Natural killer cell treated with Interleukin-12 subunit alpha and Interleukin-12 subunit beta and Interleukin-15 and Interleukin-18, amount 100 ng/mL, for 72 hours (primary cell): ENCODE results near the gene SUPV3L1. TPM values are rescaled to one million over a fixed set of nuclear protein-coding genes. Genes with fewer than 3 reads are reported as not detected.
"Not testable (repeated sequence)": the region's sequence is repeated elsewhere in the genome, so short reads cannot be mapped to it uniquely, and the experiment has no call there.

Experiments
- ATAC-seq, 2 donors: fragments of 150-1000 bp; cut with Tn5 transposase in 1 of 2; sonication (Bioruptor Pico), chemical (Tn5 transposase) in 1 of 2; 2 replicates each; pipeline ENCODE4 v1.10.0; 2021
- DNase-seq: peaks from one replicate; pipeline ENCODE4 v3.0.0; 2022; ENCODE audit warnings: low spot score
- H3K27ac Mint-ChIP-seq, 2 donors: 1 replicate in 1 of 2; 2 replicates in 1 of 2; pipeline ENCODE4 v1.8.0; 2022; ENCODE audit warnings: mixed read lengths in 2 of 2, mild to moderate bottlenecking in 1 of 2, moderate library complexity in 1 of 2
- H3K27me3 Mint-ChIP-seq, 2 donors: 1 replicate in 1 of 2; 2 replicates in 1 of 2; pipeline ENCODE4 v1.8.0; 2022; ENCODE audit warnings: mixed read lengths in 2 of 2
- H3K36me3 Mint-ChIP-seq: one replicate; pipeline ENCODE4 v1.8.0; 2022; ENCODE audit warnings: mixed read lengths
- H3K4me1 Mint-ChIP-seq, 2 donors: 1 replicate in 1 of 2; 2 replicates in 1 of 2; pipeline ENCODE4 v1.8.0; 2022; ENCODE audit warnings: low read depth in 2 of 2, mixed read lengths in 2 of 2, mild to moderate bottlenecking in 1 of 2
- H3K4me3 Mint-ChIP-seq: one replicate; pipeline ENCODE4 v1.8.0; 2022; ENCODE audit warnings: mixed read lengths
- H3K9me3 Mint-ChIP-seq: 2 replicates; pipeline ENCODE4 v1.8.0; 2022; ENCODE audit warnings: mixed read lengths
- total RNA-seq, 2 donors: library from RNA; stranded (reverse); gene quantifications; one replicate each; pipeline ENCODE4 v1.2.3, GENCODE V29; 2022

Gene SUPV3L1
- total RNA-seq, 2 donors from 2014 or later = 41.1 to 60.8 TPM

- not testable (repeated sequence) for ATAC-seq, H3K4me3 Mint-ChIP-seq, DNase-seq, H3K27me3 Mint-ChIP-seq, H3K27ac Mint-ChIP-seq, H3K9me3 Mint-ChIP-seq
- peaks cover 12% of the 10 kb centered on the region for H3K36me3 Mint-ChIP-seq
- peaks cover 8 to 21% of the 10 kb centered on the region in 2 donors for H3K4me1 Mint-ChIP-seq
Measured at GRCh38 chr10:69175326-69175725, 4.7 kb upstream of the SUPV3L1 start.

DNA sequence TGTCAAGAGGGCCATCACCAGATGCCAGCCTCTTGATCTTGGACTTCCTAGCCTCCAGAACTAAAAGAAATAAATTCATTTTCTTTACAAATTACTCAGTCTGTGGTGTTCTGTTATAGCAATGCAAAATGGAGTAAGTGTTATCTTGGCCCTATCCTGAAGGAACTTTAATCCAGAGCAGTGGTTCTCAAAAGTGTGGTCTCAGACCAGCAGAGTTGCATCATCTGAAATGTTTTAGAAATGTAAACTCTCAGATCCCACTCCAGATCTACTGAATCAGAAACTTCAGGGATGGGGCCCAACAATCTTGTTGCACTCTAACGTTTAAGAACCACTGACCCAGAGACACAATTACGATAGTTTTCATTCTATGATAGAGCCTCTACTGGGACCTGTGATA lies 3.2 kb upstream of the SUPV3L1 start:
- H3K9me3 Mint-ChIP-seq = no peaks in the 10 kb centered on the region
- peaks cover 6% of the 10 kb centered on the region for H3K36me3 Mint-ChIP-seq
- ATAC-seq (no peak), DNase-seq (no peak)
- H3K4me3 Mint-ChIP-seq = no peak overlapping the region
- no peak overlapping the region for H3K27ac Mint-ChIP-seq
- no peaks in the 10 kb centered on the region for H3K27me3 Mint-ChIP-seq
- peaks cover 18 to 34% of the 10 kb centered on the region in 2 donors for H3K4me1 Mint-ChIP-seq

DNA sequence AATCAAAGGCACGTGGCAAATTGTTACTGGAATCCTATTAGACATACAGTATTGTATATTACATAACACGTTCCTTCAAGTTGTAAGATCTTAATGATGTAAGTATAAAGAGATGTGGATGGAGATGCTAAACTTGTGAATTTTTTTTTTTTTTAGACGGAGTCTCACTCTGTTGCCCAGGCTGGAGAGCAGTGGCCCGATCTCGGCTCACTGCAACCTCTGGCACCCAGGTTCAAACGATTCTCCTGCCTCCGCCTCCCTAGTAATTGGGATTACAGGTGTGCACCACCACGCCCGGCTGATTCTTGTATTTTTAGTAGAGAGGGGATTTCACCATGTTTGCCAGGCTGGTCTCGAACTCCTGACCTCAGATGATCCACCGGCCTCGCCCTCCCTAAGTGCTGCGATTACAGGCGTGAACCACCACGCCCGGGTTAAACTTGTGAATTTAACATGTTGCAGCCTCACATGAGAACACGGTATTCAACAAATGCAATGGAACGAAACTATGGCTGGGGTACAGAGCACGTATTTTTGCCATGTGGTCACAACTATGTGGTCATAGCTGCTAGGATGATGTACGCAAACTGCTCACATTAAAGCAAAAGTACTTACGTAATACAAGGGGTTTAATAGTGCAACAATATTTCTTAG lies 818 bp upstream of the SUPV3L1 start:
- H3K27ac Mint-ChIP-seq = peak overlapping the region; percentile 97 to 100
- peaks cover 30 to 41% of the 10 kb centered on the region in 2 donors for H3K4me1 Mint-ChIP-seq
- H3K36me3 Mint-ChIP-seq = peaks cover 6% of the 10 kb centered on the region
- no peaks in the 10 kb centered on the region for H3K9me3 Mint-ChIP-seq
- peak overlapping the region; percentile 97 for H3K4me3 Mint-ChIP-seq
- peak; percentile 57 to 71 for ATAC-seq
- H3K27me3 Mint-ChIP-seq = no peaks in the 10 kb centered on the region
- no peak for DNase-seq

DNA sequence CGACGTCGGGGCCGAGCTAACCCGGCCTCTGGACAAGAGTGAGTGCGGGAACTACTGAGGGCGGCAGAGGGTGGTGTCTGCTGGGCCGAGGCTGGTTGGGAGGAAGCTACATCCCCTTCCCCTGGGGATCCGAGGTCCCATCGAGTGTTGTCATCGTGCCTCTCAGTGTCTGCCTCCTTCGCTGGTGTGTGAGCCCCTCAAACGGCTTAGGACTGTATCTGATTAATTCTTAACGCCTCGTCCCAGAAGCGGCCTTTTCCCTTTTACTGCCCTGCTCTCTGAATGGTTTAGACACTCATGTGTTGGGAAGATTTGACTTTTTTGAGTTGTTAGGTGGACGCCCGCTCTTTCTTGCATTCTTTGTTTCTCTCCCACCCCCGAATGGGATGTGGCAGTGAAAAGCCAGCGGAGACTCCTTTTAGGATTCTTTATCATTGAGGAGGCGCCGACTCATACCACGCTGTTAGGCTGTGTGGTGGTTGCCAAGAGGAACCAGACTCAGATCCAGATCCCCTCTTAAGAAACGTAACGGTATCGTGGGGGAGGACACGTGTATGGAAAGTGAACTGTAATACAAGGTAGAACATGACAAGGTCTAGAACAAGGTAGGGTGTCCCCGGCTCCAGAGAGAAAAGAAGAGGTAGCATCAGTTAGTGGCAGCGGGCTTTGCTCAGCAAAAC lies 631 bp downstream of the SUPV3L1 start:
- peak overlapping the region; percentile 97 to 100 for H3K27ac Mint-ChIP-seq
- DNase-seq (peak; percentile 64), ATAC-seq (peak in 1 of 2 donors; percentile 37)
- peak overlapping the region; percentile 97 for H3K4me3 Mint-ChIP-seq
- peaks cover 38 to 56% of the 10 kb centered on the region in 2 donors for H3K4me1 Mint-ChIP-seq
- no peaks in the 10 kb centered on the region for H3K9me3 Mint-ChIP-seq
- H3K36me3 Mint-ChIP-seq = peaks cover 6% of the 10 kb centered on the region
- no peaks in the 10 kb centered on the region for H3K27me3 Mint-ChIP-seq

DNA sequence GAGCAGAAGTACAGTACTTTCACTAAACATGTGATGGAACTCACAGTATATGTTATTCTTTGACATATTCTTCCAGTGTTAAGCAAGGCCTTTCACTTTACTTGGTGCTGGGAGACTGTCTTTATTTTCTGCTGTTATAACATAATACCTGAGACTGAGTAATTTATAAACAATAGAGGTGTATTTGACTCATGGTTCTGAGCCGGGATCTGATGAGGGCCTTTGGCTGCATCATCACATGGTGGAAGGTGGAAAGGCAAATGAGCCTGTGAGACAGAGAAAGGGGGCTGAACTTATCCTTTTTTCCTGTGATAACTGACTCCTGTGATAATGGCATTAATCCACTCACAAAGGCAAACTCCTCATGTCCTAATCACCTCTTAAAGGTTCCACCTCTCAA lies 1.4 kb downstream of the SUPV3L1 start:
- ATAC-seq (no peak), DNase-seq (no peak)
- Mint-ChIP-seq H3K27me3 (no peaks in the 10 kb centered on the region), H3K9me3 (no peaks in the 10 kb centered on the region), H3K4me3 (peak overlapping the region; percentile 97), H3K4me1 (peaks cover 38 to 57% of the 10 kb centered on the region in 2 donors), H3K27ac (peak overlapping the region; percentile 97 to 100), H3K36me3 (peaks cover 8% of the 10 kb centered on the region)

DNA sequence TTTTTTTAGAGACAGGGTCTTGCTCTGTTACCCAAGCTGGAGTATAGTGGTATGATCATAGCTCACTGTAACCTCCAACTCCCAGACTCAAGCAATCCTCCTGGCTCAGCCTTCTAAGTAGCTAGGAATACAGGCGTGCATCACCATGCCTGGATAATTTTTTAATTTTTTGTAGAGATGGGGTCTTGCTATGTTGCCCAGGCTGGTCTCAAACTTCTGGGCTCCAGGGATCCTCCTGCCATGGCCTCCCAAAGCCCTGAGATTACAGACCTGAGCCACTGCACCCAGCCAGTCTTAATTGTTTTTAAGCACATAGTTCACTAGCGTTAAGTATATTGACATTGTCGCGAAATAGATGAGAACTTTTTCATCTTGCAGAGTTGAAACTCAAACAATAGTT lies 2.0 kb downstream of the SUPV3L1 start:
- peaks cover 13% of the 10 kb centered on the region for H3K36me3 Mint-ChIP-seq
- H3K4me3 Mint-ChIP-seq = no peak overlapping the region
- H3K27ac Mint-ChIP-seq = peak overlapping the region in 1 of 2 donors; percentile 53
- no peaks in the 10 kb centered on the region for H3K27me3 Mint-ChIP-seq
- ATAC-seq (no peak), DNase-seq (no peak)
- no peaks in the 10 kb centered on the region for H3K9me3 Mint-ChIP-seq
- H3K4me1 Mint-ChIP-seq = peaks cover 38 to 61% of the 10 kb centered on the region in 2 donors

DNA sequence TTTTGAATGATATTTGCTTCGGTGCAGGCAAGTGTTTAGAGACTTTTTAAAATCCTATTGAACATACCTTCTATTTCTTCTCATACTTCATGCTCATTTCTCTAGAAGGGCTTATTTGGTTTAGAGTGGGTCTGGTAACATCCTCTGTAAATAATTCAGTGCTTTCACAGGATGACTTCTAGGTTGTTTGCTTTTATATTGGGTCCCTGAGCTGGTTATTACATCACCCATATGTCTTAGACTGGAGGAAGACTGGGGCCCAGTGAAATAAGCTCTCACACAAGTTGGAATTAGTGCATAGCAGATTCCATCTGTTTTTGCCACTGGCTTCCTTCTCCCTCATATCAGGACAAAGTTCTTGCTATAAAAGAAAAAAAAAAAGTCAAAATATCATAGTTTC lies 6.5 kb downstream of the SUPV3L1 start:
- ATAC-seq = no peak
- no peak overlapping the region for H3K27ac Mint-ChIP-seq
- no peaks in the 10 kb centered on the region for H3K27me3 Mint-ChIP-seq
- no peaks in the 10 kb centered on the region for H3K9me3 Mint-ChIP-seq
- H3K4me3 Mint-ChIP-seq = no peak overlapping the region
- H3K36me3 Mint-ChIP-seq = peaks cover 19% of the 10 kb centered on the region
- no peak for DNase-seq
- H3K4me1 Mint-ChIP-seq = peaks cover 22 to 36% of the 10 kb centered on the region in 2 donors

- H3K9me3 Mint-ChIP-seq = no peaks in the 10 kb centered on the region
- no peak for DNase-seq
- H3K27me3 Mint-ChIP-seq = no peaks in the 10 kb centered on the region
- H3K27ac Mint-ChIP-seq = peak overlapping the region; percentile 0 to 45
- ATAC-seq = peak in 1 of 2 donors; percentile 31
- peaks cover 14% of the 10 kb centered on the region for H3K36me3 Mint-ChIP-seq
- H3K4me3 Mint-ChIP-seq = peak overlapping the region; percentile 5
- peaks cover 24 to 48% of the 10 kb centered on the region in 2 donors for H3K4me1 Mint-ChIP-seq
Measured at GRCh38 chr10:69201045-69201444, 21.0 kb downstream of the SUPV3L1 start.

GRCh38 chr10:69202332-69202731 lies 22.3 kb downstream of the SUPV3L1 start:
- Mint-ChIP-seq H3K9me3 (no peaks in the 10 kb centered on the region), H3K36me3 (peaks cover 20% of the 10 kb centered on the region), H3K27ac (peak overlapping the region; percentile 0 to 45), H3K4me3 (peak overlapping the region; percentile 60), H3K4me1 (peaks cover 29 to 56% of the 10 kb centered on the region in 2 donors), H3K27me3 (no peaks in the 10 kb centered on the region)
- ATAC-seq = no peak
- no peak for DNase-seq

DNA sequence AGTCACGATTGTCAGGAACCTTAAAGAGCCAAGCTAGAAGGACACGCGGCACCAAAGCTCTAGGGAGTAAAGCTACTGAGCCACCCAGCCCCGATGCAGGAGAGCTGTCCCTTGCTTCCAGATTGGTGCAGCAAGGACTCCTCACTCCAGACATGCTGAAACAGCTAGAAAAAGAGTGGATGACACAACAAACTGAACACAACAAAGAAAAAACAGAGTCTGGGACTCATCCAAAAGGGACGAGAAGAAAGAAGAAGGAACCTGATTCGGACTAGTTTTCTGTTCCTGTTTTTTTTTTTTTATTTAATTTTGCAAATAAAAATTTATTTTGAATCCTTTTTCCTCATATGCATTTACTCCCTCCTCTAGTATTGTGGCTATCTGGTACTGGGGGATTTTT lies 28.7 kb downstream of the SUPV3L1 start:
- Mint-ChIP-seq H3K4me3 (no peak overlapping the region), H3K4me1 (peaks cover 34 to 51% of the 10 kb centered on the region in 2 donors), H3K27me3 (no peaks in the 10 kb centered on the region), H3K9me3 (no peaks in the 10 kb centered on the region), H3K36me3 (peaks cover 28% of the 10 kb centered on the region), H3K27ac (no peak overlapping the region)
- no peak for ATAC-seq
- no peak for DNase-seq

- DNase-seq (no peak), ATAC-seq (no peak)
- no peak overlapping the region for H3K27ac Mint-ChIP-seq
- H3K9me3 Mint-ChIP-seq = no peaks in the 10 kb centered on the region
- peaks cover 34 to 52% of the 10 kb centered on the region in 2 donors for H3K4me1 Mint-ChIP-seq
- H3K27me3 Mint-ChIP-seq = no peaks in the 10 kb centered on the region
- H3K4me3 Mint-ChIP-seq = no peak overlapping the region
- peaks cover 28% of the 10 kb centered on the region for H3K36me3 Mint-ChIP-seq
Measured at GRCh38 chr10:69209787-69210484, 29.9 kb downstream of the SUPV3L1 start.

GRCh38 chr10:69211104-69211503 lies 31.1 kb downstream of the SUPV3L1 start:
- Mint-ChIP-seq H3K27ac (no peak overlapping the region), H3K9me3 (no peaks in the 10 kb centered on the region), H3K4me3 (no peak overlapping the region), H3K36me3 (peaks cover 24% of the 10 kb centered on the region), H3K4me1 (peaks cover 35 to 54% of the 10 kb centered on the region in 2 donors), H3K27me3 (no peaks in the 10 kb centered on the region)
- DNase-seq (no peak), ATAC-seq (no peak)

DNA sequence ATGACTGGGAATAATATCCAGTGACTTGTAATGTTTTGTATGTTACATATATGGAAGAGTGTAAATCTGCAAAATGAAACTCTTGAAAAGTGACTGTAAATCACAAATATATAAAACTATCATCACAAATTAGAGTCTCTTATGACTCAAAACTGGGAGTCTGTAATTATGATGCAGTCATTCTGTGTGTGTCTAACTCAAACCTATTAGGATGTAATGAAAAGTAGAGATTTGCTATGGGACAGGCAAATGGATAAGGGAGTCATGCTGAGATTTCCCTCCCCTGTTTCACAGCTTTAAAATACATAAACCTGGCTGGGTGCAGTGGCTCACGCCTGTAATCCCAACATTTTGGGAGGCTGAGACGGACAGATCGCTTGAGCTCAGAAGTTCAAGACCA lies 31.5 kb downstream of the SUPV3L1 start:
- no peak overlapping the region for H3K27ac Mint-ChIP-seq
- H3K9me3 Mint-ChIP-seq = no peaks in the 10 kb centered on the region
- H3K27me3 Mint-ChIP-seq = no peaks in the 10 kb centered on the region
- H3K4me1 Mint-ChIP-seq = peaks cover 31 to 54% of the 10 kb centered on the region in 2 donors
- DNase-seq (no peak), ATAC-seq (no peak)
- peaks cover 20% of the 10 kb centered on the region for H3K36me3 Mint-ChIP-seq
- H3K4me3 Mint-ChIP-seq = no peak overlapping the region
